ENCODE data around the gene CNTLN. TPM values are rescaled to one million over a fixed set of nuclear protein-coding genes. Genes with fewer than 3 reads are reported as not detected.

Gene CNTLN
- total RNA-seq, 1 experiment from 2014 or later: 15.0 TPM

GRCh38 chr9:17488662-17489061 is 353.8 kb downstream of the CNTLN start:
- H2BK15ac ChIP-seq (ENCODE audit: low read depth, low read length): no peak overlapping the region
- WGBS (ENCODE audit: extremely low coverage, insufficient read length, low lambda C conversion rate): no CpG with 5 or more reads among the region's 2 CpGs
- Mint-ChIP-seq H3K9me3 (no peaks in the 10 kb centered on the region), H3K4me1 (no peaks in the 10 kb centered on the region), H3K27me3 (ENCODE audit: low read depth) (no peaks in the 10 kb centered on the region), H3K36me3 (ENCODE audit: insufficient read depth in 1 of 3, low read depth in 3 of 3) (no peaks in the 10 kb centered on the region), H3K4me3 (no peak overlapping the region), H3K27ac (no peak overlapping the region)
- no peaks in the 10 kb centered on the region for H3K9me3 ChIP-seq (ENCODE audit: control insufficient read depth, low read depth, low read length)
- no peaks in the 10 kb centered on the region for H3K79me1 ChIP-seq (ENCODE audit: insufficient read depth, low read depth, low read length, poor library complexity, severe bottlenecking)
- no peaks in the 10 kb centered on the region for H3K79me2 ChIP-seq (ENCODE audit: insufficient read depth, low read length)
- TF ChIP-seq CTCF (conservative IDR thresholded peaks at IDR 0.05): no peak
- H3K4me2 ChIP-seq (ENCODE audit: insufficient read depth, insufficient read length, low read length): no peak overlapping the region
- H2BK5ac ChIP-seq (ENCODE audit: insufficient read length, low read length): no peak overlapping the region
- no peak overlapping the region for H3K18ac ChIP-seq (ENCODE audit: insufficient read length, low read depth, low read length)
- H3T11ph ChIP-seq (ENCODE audit: low read length): no peak overlapping the region
- no peak for DNase-seq
- H3K23ac ChIP-seq (ENCODE audit: insufficient read length, low read depth, low read length): no peak overlapping the region
- no peak overlapping the region for H4K5ac ChIP-seq (ENCODE audit: insufficient read length, low read depth, low read length)
- H3K56ac ChIP-seq (ENCODE audit: insufficient read length, low read depth, low read length): no peak overlapping the region
- H3K27ac ChIP-seq (ENCODE audit: insufficient read length, low read depth, low read length): no peak overlapping the region
- no peak overlapping the region for H2AFZ ChIP-seq (ENCODE audit: low read length)
- no peak overlapping the region for H2BK12ac ChIP-seq (ENCODE audit: insufficient read length, low read depth, low read length)
- H3K4ac ChIP-seq (ENCODE audit: low read depth, low read length): no peak overlapping the region
- no peaks in the 10 kb centered on the region for H3K23me2 ChIP-seq (ENCODE audit: insufficient read length, low read depth, low read length, poor library complexity, severe bottlenecking)
- H2AK5ac ChIP-seq (ENCODE audit: insufficient read length, low read length): no peak overlapping the region
- H3K4me1 ChIP-seq (ENCODE audit: insufficient read depth, low read length): no peaks in the 10 kb centered on the region
- H4K8ac ChIP-seq (replicated peaks; ENCODE audit: insufficient read length, low read depth, low read length): no peak overlapping the region
- H3K27me3 ChIP-seq (ENCODE audit: insufficient read depth, low read length): no peaks in the 10 kb centered on the region
- H3K14ac ChIP-seq (ENCODE audit: insufficient read depth, low read length): no peak overlapping the region
- no peaks in the 10 kb centered on the region for H4K20me1 ChIP-seq (ENCODE audit: control insufficient read depth, insufficient read depth, insufficient read length)
- H4K91ac ChIP-seq (ENCODE audit: insufficient read length, low read depth, low read length): no peak overlapping the region
- H2BK120ac ChIP-seq (ENCODE audit: low read depth, low read length, poor library complexity, severe bottlenecking): no peak overlapping the region
- H3K9ac ChIP-seq (ENCODE audit: extremely low read depth, insufficient read length, low read length): no peak overlapping the region
- no peak overlapping the region for H2BK20ac ChIP-seq (ENCODE audit: low read depth, low read length, poor library complexity, severe bottlenecking)
